Omental fat pad (tissue), 4 donors: ENCODE results near the gene CERS5. TPM values are rescaled to one million over a fixed set of nuclear protein-coding genes. Genes with fewer than 3 reads are reported as not detected.

Experiments
- ATAC-seq: fragments of 150-250 bp; one replicate; pipeline ENCODE4 v1.9.1; 2016; ENCODE audit warnings: mild to moderate bottlenecking, moderate library complexity; ENCODE audit not compliant: low FRiP score
- DNase-seq: peaks from one replicate; pipeline ENCODE4 v3.0.0-alpha.2; 2019; ENCODE audit warnings: low spot score
- total RNA-seq, 4 donors: library from RNA; depleted of rRNA; stranded (reverse); fragments of >200 nt; gene quantifications; one replicate each; pipeline ENCODE4 v1.1.0, GENCODE V29; 2016
- TF ChIP-seq, protein P1 (sequence below), 3 donors: fragments of 450-650 bp; IDR thresholded peaks; one replicate each; pipeline ENCODE4 v1.5.1; 2016 to 2017; ENCODE audit warnings: antibody characterized with exemption in 3 of 3, mild to moderate bottlenecking in 3 of 3, moderate library complexity in 2 of 3

CERS5 gene
- total RNA-seq, 4 donors from 2014 or later: 20.0 to 27.6 (median 24.6) TPM

DNA sequence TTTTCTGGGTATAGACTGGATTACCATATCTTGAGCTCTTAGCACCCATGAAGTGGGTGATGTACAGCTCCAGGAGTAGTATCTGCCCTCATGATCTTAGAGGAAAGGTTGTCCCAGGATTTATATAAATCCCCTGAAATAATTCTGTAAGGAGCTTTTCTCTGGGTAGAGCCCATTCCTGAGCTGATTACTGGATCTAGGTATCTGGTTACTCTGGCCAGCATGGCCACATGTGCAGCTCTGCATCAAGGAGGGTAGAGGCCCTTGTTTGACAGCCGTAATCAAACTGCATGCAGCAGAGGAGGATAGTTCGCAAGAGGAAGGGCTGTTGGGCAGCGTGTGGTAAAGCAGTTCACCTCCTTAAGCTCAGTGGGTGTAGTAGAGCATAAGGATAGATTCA, 46.6 kb downstream of the CERS5 start:
- DNase-seq (no peak), ATAC-seq (no peak)
- TF ChIP-seq, protein P1, sequence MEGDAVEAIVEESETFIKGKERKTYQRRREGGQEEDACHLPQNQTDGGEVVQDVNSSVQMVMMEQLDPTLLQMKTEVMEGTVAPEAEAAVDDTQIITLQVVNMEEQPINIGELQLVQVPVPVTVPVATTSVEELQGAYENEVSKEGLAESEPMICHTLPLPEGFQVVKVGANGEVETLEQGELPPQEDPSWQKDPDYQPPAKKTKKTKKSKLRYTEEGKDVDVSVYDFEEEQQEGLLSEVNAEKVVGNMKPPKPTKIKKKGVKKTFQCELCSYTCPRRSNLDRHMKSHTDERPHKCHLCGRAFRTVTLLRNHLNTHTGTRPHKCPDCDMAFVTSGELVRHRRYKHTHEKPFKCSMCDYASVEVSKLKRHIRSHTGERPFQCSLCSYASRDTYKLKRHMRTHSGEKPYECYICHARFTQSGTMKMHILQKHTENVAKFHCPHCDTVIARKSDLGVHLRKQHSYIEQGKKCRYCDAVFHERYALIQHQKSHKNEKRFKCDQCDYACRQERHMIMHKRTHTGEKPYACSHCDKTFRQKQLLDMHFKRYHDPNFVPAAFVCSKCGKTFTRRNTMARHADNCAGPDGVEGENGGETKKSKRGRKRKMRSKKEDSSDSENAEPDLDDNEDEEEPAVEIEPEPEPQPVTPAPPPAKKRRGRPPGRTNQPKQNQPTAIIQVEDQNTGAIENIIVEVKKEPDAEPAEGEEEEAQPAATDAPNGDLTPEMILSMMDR (IDR thresholded peaks at IDR 0.05): no peak

DNA sequence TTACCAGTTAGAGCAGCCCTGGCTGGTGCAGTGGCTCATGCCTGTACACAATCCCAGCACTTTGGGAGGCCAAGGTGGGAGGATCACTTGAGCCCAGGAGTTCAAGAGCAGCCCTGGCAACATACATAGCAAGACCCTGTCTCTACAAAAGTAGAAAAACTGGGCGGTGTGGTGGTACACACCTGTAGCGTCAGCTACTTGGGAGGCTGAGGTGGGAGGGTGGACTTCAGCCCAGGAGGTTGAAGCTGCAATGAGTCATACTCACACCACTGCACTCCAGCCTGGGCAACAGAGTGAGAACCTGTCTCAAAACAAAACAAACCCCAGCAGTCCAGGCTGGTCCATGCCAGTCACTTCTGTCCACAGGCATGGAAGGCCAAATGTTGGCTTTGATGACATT, 47.8 kb downstream of the CERS5 start:
- no peak for ATAC-seq
- TF ChIP-seq, protein P1 (IDR thresholded peaks at IDR 0.05): no peak
- no peak for DNase-seq

DNA sequence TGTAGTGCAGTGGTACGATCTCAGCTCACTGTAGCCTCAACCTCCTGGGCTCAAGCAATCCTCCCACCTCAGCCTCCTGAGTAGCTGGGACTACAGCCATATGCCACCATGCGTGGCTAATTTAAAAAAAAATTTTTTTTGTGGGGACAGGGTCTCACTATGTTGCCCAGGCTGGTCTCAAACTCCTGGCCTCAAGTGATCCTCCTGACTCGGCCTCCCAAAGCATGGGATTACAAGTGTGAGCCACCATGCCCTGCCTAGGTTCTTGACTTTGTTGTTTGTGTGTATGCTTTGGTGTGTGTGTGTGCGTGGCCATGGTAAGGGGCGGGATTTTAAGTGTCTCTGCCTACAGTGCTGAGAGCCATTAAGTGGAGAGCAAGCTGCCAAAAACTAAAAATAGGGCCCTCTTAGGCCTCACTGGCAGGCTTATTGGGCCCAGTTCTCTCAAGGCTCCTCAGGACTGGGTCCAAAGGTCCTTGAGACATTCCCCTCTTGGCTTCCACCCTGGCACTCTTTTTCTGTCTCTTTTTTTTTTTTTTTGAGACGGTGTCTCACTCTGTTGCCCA, 50.0 kb downstream of the CERS5 start:
- DNase-seq (no peak), ATAC-seq (no peak)
- TF ChIP-seq, protein P1 (IDR thresholded peaks at IDR 0.05): no peak

DNA sequence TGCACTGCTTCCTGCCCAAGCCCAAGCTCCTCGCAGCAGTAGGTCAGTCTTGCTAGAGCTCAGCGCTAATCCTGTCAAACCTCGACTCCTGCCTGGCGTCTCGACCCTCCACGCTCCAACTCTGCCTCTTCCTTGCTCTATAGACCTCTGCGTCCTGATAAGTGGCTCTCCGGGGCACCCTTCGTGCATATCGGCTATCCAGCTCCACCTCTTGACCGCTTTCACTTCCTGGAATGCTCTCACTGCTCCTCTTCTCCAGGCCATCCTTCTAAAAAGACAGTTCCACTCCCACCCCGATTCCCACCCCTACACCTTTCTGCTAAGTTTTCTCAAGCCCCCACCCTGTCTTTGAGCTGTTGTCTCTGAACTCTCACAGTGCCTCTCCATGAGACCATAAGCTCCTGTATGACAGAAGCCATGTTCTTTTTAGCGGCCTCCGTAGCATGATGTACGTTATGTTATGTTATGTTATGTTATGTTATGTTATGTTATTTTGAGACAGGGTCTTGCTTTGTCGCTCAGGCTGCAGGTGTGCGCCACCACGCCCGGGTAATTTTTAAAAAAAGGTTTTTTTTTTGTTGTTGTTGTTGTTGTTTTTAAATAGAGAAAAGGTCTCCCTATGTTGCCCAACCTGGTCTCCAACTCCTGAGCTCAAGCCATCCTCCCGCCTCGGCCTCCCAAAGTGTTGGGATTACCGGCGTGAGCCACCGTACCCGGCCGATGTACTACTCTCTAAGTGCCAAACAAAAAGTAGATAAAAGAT, 54.5 kb downstream of the CERS5 start:
- peak; percentile 4 for ATAC-seq
- TF ChIP-seq, protein P1 (IDR thresholded peaks at IDR 0.05): no peak
- no peak for DNase-seq

DNA sequence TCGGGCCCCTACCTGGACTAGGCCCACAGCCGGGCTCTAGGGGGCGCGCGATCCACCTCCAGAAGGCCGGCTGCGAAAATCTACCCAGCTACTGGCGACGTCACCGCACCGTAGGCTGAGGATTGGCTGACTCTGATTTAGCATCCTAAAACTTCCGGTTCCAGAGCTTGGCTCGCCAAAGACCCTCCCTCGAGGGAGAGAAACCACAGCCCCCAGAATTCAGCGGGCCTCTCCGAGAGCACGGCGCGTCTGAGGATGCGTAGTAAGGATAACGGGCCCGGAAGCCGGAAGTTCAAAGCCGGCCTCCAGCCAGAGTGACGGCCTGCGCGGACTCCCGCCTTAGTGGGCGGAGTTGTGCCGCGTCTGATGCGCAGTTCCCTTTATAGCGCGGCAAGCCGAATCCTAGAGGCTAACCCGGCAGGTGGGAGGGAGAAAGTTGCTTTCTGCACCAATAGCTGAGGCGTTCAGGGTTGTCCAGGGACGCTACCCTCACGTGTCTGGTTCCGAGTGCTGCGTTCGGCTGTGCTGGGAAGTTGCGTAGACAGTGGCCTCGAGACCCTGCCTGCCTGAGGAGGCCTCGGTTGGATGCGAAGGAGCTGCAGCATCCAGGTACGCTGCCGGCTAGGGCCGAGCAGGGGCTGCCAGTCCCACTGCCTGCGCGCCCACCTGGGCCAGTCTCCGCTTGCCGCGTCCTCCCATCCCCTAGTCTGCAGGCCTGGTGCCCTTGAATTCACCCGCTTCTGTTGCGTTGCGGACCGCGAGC, 55.3 kb downstream of the CERS5 start, which contains the start of gene COX14:
Gene COX14 (plus strand): TSS at position 544 of the 763 bp plus-strand sequence. CDS start 7,808 bp downstream, outside the sequence.
- ATAC-seq (peak; percentile 97), DNase-seq (peak; percentile 98)
- TF ChIP-seq, protein P1 (IDR thresholded peaks at IDR 0.05): peak in 1 of 3 donors; percentile 78

DNA sequence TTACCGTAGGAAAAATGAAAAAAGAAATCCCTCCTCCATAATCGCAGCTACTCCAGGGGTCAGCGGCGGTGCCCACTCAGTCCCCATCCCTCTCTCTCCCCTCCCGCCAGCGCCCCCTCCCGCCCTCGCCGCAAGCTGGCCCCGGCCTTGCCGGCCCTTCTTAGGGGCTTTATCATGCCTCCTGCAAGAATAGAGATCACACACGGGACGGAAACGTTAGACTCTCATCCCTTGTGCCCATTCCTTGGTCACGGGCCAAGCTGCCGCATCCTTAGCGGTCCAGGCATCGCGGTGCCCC, 55.8 kb downstream of the CERS5 start:
- TF ChIP-seq, protein P1 (IDR thresholded peaks at IDR 0.05): no peak
- no peak for ATAC-seq
- no peak for DNase-seq
